ENCODE measurements around the gene DMKN.
A peak's percentile ranks its signal among the peaks of the same experiment; 100 is the strongest.
"Not testable (repeated sequence)": the region's sequence is repeated elsewhere in the genome, so short reads cannot be mapped to it uniquely, and the experiment has no call there.

DMKN gene

DNA sequence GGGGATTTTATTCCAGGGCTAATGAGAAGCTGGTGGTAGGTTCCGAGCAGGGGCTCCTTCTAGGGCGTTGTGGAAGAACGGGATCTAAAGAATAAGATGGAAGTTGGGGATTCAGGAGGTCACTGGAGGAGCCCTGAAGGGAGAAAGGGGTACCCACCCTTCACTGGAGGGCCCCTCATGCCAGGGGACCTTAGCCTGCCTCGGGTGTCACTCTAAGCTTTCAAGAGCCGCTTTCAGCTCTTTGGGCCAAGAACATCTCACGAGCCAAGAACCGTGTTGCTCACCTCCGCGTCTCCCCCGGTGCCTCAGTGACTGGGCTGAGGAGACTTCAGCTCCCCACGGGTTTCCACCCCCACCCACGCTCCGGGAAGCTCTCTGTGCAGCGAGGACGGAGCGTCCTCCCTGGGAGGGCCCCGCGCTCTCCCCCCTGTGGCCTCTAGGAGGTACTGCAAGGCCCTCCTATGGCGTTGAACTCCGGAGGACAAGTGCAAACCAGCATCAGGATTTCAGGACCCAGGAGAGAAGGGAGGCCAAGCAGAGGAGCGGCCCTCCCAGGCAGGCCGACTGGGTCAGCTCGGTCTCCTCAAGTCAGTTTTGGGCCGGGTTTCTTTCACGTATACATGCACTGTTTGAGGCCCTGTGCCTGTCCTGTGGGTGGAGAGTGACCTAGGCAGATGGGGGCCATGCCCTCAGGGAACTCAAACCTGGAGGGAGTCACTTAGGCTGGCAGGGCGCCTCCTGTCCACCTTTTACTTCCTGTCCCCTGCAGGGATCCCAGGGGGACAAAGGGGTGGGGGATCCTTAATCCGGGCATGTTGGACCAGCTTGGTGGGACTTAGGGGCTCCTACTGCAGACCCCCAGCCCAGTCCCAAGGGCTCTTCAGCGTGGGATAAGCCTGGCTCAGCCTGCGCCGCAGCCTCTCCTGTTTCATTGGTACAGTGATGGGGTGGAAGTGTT, 18.1 kb downstream of the DMKN start:
- DNase-seq = peak; percentile 50 to 89

DNA sequence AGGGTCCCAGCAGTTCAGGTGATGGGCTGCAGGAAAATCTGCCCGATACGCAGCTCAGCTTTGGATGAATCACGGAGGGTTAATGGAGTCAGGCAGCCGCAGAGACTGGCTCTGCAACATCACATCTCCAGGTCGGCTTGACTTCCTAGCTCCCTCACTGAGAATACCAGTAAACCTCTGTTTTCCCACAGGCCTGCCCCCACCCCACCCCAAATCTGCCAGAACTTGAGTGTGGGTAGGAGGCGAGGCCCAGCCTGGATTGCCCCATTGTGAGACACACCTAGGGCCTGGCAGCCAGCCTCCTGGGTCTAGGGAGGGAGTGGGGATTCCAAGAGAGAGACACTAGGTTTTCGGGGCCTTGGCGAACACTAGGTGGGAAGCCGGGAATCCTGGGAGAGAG, 19.5 kb downstream of the DMKN start:
- DNase-seq = no peak

DNA sequence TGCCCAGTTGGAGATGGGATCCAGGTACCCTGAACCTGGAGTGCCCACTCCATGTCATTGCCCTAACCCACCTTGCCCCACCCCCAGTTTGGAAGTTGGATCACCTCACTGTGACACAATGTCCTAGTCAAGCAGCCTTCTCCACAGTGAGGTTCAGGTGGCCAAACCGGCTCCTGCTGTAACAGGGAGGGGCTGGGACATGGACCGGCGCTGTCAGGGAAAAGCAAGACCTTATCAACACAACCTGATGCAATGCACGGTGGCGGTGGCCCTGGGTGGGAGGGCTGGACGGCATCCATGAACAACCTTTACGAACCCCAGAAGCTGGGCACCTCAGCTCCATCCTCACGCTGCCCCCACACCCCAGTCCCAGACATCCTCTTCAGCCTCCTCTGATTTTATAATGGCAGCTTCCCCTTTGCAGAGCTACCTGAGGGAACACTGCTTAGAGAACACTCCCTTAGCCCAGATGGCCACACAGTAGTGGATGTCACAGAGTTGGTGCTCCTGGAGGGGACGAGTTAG, 21.6 kb downstream of the DMKN start:
- no peak for DNase-seq

DNA sequence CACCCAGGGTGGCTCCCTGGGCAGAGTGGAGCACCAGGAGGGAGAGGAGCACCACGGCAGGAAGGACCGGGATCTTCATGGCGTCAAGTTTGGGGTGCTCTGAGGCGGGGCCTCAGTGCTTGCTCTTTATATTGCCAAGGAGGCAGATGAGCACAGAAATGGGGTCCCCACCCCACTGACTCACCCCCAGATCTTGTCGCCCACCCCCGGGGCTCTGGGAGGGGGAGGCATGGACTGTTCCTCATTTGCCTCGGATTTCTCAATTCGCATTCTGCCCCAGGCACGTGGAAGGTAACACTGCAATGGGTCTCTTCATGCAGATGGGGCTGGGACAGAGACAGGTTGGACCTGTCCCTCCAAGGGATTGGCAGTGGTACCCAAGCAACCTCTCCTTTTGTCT, 23.1 kb downstream of the DMKN start, which contains the start of gene KRTDAP:
Gene KRTDAP (minus strand): TSS at position 101 of the 400 bp plus-strand sequence. CDS start 22 bp downstream, at position 79.
- DNase-seq = no peak

DNA sequence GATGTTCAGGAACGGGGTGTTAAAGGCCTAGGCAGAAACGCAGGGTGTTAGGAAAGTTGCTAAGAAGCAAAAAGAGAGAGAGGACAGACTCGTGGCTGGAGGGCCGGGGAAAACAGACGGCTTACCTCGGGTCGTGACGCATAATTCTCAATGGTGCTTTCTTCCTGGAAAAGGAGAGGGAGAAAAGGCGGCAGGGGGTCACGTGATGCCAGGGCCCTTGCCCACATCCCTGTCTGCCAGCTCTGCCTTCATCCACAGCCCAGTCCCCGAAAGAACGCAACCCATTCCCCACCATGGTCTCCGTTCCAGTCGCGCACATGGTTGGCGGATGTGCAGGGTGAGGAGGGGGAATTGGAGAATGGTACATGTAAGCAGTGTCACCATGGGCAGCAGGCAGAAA, 24.8 kb downstream of the DMKN start:
- DNase-seq = no peak

DNA sequence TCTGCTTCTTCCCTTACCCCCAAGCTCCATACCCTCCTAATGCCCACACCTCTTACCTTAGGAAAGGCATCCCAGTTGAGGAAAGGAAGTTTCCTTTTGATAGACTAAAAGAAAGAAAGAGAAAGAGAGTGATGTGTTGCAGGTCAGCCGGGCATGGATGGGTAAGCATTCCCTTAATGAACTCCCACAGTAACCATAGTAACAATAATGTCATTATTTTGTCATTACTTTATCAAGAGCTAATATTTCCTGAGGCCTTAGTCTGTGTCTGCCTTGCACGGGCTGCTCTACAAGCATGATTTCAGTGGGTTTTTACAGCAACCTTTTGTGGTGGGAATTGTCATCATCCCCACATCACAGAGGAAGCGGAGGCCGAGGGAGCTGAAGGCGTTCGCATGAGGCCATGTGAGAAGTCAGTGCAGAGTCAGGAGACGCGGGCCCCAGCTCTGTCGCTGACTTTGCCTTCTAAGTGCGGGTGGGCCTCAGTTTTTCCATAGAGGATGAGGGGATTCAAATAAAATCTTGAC, 25.7 kb downstream of the DMKN start:
- no peak for DNase-seq

DNA sequence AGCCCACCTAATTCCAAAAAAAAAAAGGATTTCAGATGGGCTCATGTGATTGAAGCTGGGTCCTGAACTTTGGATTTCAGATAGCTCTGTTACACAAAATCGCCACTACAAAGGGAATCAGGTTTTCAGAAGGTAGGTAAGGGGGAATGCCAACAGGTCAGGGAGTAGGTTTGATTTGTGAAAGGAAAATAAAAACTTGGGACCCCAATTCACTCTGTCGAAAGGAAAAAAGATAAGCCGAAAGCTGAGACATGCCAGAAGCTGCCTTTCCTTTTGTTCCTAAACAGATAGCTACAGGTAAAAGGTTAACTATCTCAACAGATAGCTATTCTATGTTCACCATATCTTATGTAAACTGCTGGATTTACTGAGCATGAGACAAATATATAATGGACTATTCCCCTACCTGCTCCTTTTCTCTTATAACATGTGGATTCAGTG, 27.2 kb downstream of the DMKN start:
- no peak for DNase-seq

DNA sequence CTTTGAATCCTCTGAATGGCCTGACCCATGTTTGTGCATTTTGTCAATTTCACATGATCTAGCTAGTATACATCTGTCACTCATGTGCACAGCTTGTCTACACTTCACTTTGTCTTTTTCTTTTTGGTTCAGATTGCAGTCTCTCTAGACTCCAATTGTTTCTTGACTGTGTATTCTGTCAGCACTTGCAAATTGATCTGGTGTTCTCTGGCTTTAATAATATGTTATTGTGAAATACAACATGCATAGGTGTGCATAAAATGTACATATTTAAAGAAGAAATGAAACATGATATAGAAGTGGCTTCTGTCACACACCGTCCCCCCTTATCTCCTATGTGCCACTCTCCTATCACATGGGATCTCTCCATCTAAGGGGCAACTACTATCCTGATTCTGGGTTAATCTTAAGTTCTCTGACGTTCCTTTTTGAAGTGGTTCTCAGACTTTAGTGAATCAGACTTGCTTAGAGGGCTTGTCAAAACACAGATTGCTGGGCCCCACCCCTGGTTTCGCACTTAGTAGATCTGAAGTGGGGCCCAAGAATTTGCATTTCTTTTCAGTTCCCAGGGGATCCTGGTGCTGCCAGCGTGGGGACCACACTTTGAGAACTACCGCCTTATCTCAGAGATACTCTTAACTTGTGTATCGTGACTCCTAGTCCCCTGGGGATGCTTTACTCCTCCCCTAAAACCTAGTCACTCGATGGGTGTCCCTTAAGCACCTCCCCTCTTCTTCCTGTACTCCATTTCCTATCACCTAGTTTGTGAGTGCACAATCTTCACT, 29.0 kb downstream of the DMKN start:
- DNase-seq = no peak

DNA sequence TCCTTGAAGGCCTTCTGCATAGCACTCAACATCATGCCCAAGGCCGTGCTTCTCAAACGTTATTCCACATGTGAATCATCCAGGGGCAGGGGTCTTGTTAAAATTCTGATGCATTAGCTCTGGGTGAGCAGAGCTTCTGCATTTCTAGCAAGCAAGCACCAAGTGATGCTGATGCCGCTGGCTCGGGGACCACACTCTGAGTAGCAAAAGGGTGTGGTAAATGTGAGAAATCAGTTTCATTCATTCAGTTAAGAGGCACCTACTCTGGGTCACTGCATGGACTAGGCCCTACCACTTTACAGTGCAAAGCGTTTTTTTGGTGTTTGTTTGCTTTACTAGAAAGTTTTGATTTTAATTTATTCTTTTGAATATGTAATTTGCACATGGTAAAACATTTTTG, 30.4 kb downstream of the DMKN start:
- no peak for DNase-seq

DNA sequence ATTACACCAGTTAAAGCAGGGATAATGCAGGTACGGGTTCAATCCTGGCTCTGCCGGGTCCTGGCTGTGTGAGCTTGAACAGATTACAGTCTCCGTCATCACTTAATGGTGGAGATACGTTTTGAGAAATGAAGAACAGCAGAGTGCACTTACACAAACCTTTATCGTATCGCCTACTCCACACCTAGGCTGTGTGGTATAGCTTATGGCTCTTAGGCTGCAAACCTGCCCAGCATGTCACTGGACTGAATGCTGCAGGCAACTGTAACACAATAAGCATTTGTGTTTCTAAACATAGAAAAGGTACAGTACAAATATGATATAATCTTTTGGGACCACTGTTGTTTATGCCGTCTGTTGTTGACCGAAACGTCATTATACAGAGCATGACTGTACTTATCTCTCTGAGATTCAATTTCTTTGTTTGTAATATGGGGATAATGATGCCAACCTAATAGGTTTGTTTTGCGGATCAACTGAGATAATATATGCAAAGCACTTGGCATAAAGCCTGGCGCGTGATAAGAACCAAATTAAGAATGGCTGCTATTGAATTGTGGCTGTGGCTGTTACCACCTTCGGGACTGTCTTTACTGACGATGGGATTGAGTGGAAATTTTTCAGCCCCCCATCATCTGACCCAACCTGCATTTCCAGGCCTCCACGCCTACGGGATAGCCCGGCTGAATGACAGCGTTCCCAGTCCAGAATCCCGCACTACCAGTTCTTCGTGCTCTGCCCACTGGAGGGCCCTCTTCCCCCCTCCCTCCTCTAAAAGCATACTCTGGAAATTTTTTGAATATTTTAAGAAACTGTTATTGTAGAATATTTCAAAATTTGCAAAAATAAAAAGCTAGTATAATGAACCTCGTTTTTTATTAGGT, 34.4 kb downstream of the DMKN start:
- DNase-seq = peak; percentile 91 to 95

DNA sequence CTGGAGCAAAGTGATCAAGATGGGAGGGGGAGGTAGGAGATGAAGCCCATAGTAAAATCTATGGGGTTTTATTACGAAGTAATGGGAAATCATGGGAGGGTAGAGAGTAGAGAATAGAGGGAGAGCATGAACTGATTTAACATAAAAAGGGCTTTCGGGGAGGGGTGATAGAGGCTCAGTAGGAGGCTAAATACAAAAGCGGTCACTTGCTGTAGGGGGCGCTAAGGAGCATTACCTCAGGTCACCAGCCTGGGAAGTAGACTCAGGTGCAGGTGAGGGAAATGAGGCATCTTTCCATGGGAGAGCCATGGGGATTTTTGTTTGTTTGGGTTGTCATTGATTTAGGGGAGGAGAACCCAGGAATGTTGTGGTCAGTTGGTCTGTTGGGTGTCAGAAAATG, 37.3 kb downstream of the DMKN start:
- DNase-seq = no peak

DNA sequence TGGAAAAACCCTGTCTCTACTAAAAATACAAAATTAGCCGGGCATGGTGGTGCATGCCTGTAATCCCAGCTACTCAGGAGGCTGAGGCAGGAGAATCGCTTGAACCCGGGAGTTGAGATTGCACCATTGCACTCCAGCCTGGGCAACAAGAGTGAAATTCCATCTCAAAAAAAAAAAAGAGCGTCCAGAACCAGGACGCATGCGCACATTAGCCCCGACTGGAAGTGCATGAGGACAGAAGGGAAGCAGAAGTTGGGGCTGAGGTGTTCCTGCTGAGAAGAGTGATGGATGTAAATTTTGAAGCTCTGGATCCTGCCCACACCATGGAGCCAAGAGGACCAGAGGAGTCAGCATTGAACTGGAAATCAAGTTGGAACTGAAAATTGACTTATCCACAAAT, 38.9 kb downstream of the DMKN start:
- not testable (repeated sequence) for DNase-seq

DNA sequence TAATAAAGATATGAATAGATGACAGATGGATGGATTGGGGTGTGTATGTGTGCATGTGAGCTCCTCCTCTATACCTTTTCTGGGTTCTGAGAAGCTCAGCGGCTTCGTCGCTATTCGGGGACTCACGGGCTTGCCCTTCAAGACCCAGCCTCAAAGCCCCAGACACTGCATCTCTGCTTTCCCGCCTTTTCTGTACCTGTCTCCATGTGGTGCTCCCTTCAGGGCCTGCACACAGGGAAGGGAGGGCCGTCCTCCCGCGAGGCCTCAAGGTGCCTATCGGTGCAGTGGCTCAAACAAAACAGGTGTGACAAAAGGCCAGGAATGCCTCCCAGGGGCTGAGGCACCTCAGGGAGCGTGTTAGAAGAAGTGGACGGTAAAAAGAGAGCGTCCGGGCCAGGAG, 39.3 kb downstream of the DMKN start:
- DNase-seq = no peak

DNA sequence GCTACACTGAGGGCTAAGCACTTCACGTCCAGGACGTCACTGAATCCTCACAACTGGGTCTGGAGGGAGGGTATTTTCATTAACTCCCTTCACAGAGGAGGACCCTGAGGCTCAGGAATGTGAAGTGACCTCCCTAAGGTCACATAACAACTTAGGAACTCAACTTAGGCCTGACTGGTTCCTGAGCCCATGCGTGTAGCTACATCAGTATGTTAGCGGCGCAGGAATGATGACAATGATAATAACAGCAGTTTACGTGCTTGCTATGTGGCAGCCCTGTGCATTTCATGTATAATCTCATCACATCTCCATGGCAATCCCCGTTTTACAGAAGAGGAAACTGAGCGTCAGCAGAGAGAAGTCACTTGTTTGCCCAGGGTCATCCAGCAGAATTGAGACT, 41.5 kb downstream of the DMKN start:
- no peak for DNase-seq

DNA sequence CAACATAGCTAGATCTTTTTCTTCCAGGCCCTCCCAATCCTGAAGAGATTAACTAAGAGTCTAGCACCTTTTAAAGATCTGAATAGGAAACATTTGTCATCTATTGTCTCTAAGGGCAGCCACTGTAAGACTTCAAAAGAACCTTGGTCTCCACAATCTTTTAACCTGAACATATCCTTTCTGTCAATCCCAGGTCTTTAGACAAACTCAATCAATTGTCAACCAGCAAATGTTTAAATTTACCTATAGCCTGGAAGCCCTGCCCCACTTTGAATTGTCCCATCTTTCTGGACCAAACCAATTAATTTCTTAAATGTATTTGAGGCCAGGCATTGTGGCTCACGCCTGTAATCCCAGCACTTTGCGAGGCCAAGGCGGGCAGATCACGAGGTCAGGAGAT, 42.4 kb downstream of the DMKN start:
- DNase-seq = not testable (repeated sequence)

DNA sequence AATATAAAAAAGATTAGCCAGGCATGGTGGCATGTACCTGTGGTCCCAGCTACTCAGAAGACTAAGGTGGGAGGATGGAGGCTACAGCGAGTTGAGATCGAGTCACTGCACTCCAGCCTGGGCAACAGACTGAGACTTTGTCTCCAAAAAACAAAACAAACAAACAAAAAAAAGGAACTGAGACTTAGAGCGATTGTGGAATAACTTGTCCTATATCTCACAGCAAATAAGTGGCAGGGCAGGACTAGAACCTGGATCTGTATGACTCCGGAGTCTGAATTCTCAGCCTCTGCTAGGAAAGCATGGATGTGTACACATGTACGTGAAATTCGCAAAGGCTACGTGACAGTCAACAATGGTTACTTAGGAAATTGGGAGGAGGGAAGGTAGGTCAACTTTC, 43.3 kb downstream of the DMKN start:
- DNase-seq = no peak

DNA sequence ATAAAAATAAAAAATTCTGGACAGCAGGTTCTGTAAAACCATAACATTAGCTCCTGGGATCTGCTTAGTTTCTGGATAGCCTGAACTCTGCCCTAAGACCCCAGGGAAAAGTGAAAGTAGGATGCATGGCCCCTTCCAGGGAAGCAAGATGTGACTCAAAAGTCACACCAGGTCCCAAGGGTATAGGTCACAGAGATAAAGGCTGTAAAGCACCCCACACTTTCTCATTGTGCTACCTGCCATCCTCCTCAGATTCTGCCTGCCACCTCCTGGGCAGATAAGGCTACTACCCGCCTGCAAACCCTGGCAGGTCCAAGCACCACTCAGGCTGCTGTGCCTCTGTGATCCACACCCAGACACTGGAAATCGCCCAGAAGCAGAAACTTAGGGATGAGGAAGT, 44.8 kb downstream of the DMKN start:
- DNase-seq = peak; percentile 28 to 81

DNA sequence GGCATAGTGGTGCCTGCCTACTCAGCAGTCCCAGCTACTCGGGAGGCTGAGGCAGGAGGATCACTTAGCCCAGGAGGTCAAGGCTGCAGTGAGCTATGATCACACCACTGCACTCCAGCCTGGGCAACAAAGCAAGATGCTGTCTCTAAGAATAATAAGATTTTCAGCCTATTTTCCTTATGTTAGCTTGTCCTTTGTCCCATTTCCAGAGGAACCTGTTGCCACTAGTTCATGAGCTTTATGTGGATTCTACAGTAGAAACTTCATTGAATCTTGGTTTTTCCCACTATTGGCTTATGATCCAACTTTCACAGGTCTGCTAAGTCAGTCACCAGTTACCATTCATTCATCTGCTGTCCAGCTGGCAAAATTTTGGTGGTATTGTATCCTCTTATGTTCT, 47.2 kb downstream of the DMKN start:
- no peak for DNase-seq

DNA sequence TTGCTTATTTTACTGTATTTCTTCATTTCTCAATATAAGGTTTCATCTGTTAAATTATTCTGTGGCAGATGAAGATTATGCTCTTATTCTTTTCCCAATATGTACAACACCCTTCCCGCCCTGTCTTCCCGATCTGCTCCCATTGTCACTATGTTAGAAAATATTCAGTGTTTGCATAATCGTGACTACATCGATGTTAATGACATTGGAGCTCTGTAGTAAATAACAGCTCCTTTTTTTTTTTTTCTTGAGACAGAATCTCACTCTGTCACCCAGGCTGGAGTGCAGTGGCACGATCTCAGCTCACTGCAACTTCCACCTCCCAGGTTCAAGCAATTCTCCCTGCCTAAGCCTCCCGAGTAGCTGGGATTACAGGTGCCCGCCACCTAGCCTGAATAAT, 50.5 kb downstream of the DMKN start:
- DNase-seq = not testable (repeated sequence)

DNA sequence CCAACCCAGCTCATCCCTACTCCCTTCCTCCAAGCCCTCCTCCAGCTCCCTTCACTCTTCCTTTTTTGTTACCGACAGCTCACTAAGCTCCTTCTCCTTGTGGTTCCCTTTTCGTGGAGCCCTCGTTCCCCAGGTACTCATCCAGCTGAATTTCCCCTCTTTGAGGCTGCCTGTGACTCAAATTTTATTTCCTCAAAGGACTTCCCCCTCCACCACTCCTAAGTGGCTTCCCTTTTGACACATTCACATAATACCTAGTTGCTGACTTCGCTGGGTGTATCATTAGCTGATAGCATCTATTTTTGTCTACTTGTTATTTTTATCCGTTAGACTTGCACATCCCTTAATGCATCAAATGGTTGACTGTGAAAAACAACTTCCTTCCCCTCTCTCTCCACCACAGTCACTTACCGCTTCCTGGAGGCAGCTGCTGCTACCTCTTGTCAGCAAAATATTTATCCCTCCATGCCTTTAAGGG, 50.9 kb downstream of the DMKN start:
- no peak for DNase-seq

DNA sequence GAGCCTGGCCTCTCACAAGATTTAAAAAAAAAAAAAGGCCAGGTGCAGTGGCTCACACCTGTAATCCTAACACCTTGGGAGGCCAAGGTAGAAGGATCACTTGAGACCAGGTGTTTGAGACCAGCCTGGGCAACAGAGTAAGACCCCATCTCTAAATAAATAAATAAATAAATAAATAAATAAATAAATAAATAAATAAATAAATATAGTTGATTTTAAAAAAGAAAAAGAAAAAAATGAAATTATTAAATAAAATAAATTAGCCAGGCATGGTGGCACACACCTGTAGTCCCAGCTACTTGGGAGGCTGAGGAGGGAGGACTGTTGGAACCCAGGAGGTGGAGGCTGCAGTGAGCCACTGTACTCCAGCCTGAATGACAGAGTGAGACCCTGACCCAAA, 51.7 kb downstream of the DMKN start:
- not testable (repeated sequence) for DNase-seq

DNA sequence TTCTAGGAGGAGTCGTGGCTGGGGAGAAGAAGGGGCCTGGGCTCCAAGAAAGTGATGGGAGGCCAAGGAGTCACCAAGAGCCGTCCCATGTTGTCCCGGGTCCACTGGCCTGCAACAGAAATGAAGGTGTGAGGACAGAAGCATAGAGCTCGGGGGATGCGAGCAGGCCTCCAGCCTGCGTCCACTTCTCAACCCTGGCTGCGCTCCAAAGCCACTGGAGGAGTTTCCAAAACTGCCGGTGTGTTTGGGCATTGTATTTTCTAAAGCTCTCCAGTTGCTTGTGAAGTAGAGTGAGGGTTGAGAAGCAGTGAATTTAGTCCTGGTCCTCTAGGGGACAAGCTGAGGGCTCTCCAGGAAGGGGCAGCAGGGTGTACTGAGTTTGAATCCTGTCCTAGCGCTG, 52.4 kb downstream of the DMKN start:
- no peak for DNase-seq
